AG10803 (cell line): ENCODE data around the gene ANKRD29.
A peak's percentile ranks its signal among the peaks of the same experiment; 100 is the strongest.
"Not testable (repeated sequence)": the region's sequence is repeated elsewhere in the genome, so short reads cannot be mapped to it uniquely, and the experiment has no call there.

ENCODE experiments used
- DNase-seq: peaks from one replicate; pipeline ENCODE4 v3.0.0; 2010; ENCODE audit warnings: low read depth
- H3K4me3 ChIP-seq: 2 replicates; pipeline ENCODE4 v1.5.1; 2011; ENCODE audit warnings: mild to moderate bottlenecking, low read length, control low read depth
- CTCF ChIP-seq: conservative IDR thresholded peaks from 2 replicates; pipeline ENCODE4 v1.5.1; 2011; ENCODE audit warnings: mild to moderate bottlenecking, low read length, control low read depth, inconsistent platforms

ANKRD29 gene

GRCh38 chr18:23583071-23583865, 79.4 kb downstream of the ANKRD29 start:
- H3K4me3 ChIP-seq, result no peak overlapping the region
- no peak for DNase-seq
- TF ChIP-seq CTCF, result no peak

- H3K4me3 ChIP-seq, result no peak overlapping the region
- DNase-seq, result peak; percentile 71
- no peak for TF ChIP-seq CTCF
Observed at GRCh38 chr18:23580677-23581367, 81.9 kb downstream of the ANKRD29 start.

GRCh38 chr18:23578891-23579653, 83.6 kb downstream of the ANKRD29 start:
- no peak for DNase-seq
- no peak overlapping the region for H3K4me3 ChIP-seq
- no peak for TF ChIP-seq CTCF

- no peak overlapping the region for H3K4me3 ChIP-seq
- DNase-seq, result no peak
- TF ChIP-seq CTCF, result no peak
Observed at GRCh38 chr18:23578067-23578701, 84.5 kb downstream of the ANKRD29 start.

- H3K4me3 ChIP-seq, DNase-seq: not testable (repeated sequence)
Observed at GRCh38 chr18:23577521-23577920, 85.2 kb downstream of the ANKRD29 start.

- no peak for DNase-seq
- no peak overlapping the region for H3K4me3 ChIP-seq
- no peak for TF ChIP-seq CTCF
Observed at GRCh38 chr18:23575309-23575651, 87.4 kb downstream of the ANKRD29 start.

- no peak for DNase-seq
Observed at GRCh38 chr18:23574611-23575308, 88.0 kb downstream of the ANKRD29 start.

More at GRCh38 chr18:23574611-23575308, 88.0 kb downstream of the ANKRD29 start:
- TF ChIP-seq CTCF, result no peak
- no peak overlapping the region for H3K4me3 ChIP-seq
